Spleen (tissue), 7 donors: Measurements from ENCODE around the gene VIL1.

Source experiments
- POLR2A ChIP-seq, 3 donors: fragments of 450-650 bp; IDR thresholded peaks; one replicate each; pipeline ENCODE4 v1.5.1; 2017; ENCODE audit warnings: antibody characterized with exemption in 3 of 3, mild to moderate bottlenecking in 1 of 3
- TF ChIP-seq, protein P1 (sequence below), 11 experiments: fragments of 200-600 bp in 7 of 11; fragments of 450-650 bp in 4 of 11; sonication (generic) in 4 of 11; IDR thresholded peaks in 8 of 11; conservative IDR thresholded peaks in 3 of 11; 1 replicate in 7 of 11; 2 replicates in 4 of 11; pipeline versions ENCODE4 v1.4.0 to v1.8.0; 2016 to 2021; ENCODE audit warnings: antibody characterized with exemption in 11 of 11, inconsistent platforms in 4 of 11, mild to moderate bottlenecking in 1 of 11
- donor health status: DM: no; HTN: no; CAD: no; lungs with moderate emphysema.
- donor health status: DM: no; HTN: no; CAD: no.
- donor health status: DM: no; HTN: no; CAD: no.

DNA sequence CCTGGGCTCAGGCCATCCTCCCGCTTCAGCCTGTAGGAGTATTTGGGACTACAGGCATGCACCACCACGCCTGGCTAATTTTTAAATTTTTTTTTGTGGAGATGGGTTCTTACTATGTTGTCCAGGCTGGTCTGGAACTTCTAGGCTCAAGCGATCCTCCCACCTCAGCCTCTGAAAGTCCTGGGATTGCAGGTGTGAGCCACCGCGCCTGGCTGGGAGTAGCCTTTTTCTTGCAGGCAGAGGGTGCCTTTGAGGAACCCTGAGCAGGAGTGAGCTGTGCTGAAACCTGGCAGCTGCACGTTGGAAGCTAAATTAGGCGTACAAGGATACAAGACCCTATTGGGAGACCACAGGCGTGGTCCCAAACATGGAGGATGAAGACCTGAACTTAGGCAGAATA, 11.2 kb upstream of the VIL1 start:
- TF ChIP-seq, protein P1, sequence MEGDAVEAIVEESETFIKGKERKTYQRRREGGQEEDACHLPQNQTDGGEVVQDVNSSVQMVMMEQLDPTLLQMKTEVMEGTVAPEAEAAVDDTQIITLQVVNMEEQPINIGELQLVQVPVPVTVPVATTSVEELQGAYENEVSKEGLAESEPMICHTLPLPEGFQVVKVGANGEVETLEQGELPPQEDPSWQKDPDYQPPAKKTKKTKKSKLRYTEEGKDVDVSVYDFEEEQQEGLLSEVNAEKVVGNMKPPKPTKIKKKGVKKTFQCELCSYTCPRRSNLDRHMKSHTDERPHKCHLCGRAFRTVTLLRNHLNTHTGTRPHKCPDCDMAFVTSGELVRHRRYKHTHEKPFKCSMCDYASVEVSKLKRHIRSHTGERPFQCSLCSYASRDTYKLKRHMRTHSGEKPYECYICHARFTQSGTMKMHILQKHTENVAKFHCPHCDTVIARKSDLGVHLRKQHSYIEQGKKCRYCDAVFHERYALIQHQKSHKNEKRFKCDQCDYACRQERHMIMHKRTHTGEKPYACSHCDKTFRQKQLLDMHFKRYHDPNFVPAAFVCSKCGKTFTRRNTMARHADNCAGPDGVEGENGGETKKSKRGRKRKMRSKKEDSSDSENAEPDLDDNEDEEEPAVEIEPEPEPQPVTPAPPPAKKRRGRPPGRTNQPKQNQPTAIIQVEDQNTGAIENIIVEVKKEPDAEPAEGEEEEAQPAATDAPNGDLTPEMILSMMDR (IDR thresholded peaks at IDR 0.05 in 8 of 11, conservative IDR thresholded peaks at IDR 0.05 in 3 of 11) = no peak
- TF ChIP-seq POLR2A (IDR thresholded peaks at IDR 0.05) = no peak
